ENCODE results near the gene PDHB. TPM values are rescaled to one million over a fixed set of nuclear protein-coding genes. Genes with fewer than 3 reads are reported as not detected.
A peak's percentile ranks its signal among the peaks of the same experiment; 100 is the strongest.

The PDHB gene
- total and polyA plus RNA-seq, 2 of the 13 experiments (the other 11 are each of a cell fraction or from before 2014, with no cell fraction given): 108 to 153 TPM

- TF ChIP-seq ZNF609 (CRISPR knock-in tag; IDR thresholded peaks at IDR 0.05; ENCODE audit: borderline replicate concordance): peak; percentile 93
- TF ChIP-seq AGO2 (optimal IDR thresholded peaks at IDR 0.05; ENCODE audit: low read depth, low read length): no peak
- peak; percentile 62; the same call in 1 of the 2 replicates for TF ChIP-seq ZNF205 (CRISPR knock-in tag; IDR thresholded peaks at IDR 0.05)
- no peak for TF ChIP-seq RBM39 (IDR thresholded peaks at IDR 0.05; ENCODE audit: low read depth, low read length, poor library complexity, severe bottlenecking)
- TF ChIP-seq DMAP1 (CRISPR knock-in tag; IDR thresholded peaks at IDR 0.05): peak; percentile 20; the same call in 1 of the 2 replicates
- TF ChIP-seq ZNF703 (CRISPR knock-in tag; IDR thresholded peaks at IDR 0.05; ENCODE audit: borderline replicate concordance): 0 out of 2 replicates have a peak, but pooled peaks have one; percentile 87
- no peak for TF ChIP-seq SMAD9 (CRISPR knock-in tag; IDR thresholded peaks at IDR 0.05)
- TF ChIP-seq RFXANK (CRISPR knock-in tag; IDR thresholded peaks at IDR 0.05): no peak
- TF ChIP-seq TOE1 (CRISPR knock-in tag; IDR thresholded peaks at IDR 0.05): peak; percentile 31; the same call in 1 of the 2 replicates
- TF ChIP-seq TFAP4 (IDR thresholded peaks at IDR 0.05; ENCODE audit: borderline replicate concordance, low read depth): peak; percentile 69
- peak; percentile 60; the same call in 1 of the 2 replicates for TF ChIP-seq MEF2D (CRISPR knock-in tag; IDR thresholded peaks at IDR 0.05)
- TF ChIP-seq ZNF30 (CRISPR knock-in tag; IDR thresholded peaks at IDR 0.05): no peak
- TF ChIP-seq GPN1 (CRISPR knock-in tag; IDR thresholded peaks at IDR 0.05; ENCODE audit: borderline replicate concordance): no peak
- TF ChIP-seq ZNF747 (CRISPR knock-in tag; IDR thresholded peaks at IDR 0.05; ENCODE audit: borderline replicate concordance): peak; percentile 62; the same call in 1 of the 2 replicates
- TF ChIP-seq, protein P1, sequence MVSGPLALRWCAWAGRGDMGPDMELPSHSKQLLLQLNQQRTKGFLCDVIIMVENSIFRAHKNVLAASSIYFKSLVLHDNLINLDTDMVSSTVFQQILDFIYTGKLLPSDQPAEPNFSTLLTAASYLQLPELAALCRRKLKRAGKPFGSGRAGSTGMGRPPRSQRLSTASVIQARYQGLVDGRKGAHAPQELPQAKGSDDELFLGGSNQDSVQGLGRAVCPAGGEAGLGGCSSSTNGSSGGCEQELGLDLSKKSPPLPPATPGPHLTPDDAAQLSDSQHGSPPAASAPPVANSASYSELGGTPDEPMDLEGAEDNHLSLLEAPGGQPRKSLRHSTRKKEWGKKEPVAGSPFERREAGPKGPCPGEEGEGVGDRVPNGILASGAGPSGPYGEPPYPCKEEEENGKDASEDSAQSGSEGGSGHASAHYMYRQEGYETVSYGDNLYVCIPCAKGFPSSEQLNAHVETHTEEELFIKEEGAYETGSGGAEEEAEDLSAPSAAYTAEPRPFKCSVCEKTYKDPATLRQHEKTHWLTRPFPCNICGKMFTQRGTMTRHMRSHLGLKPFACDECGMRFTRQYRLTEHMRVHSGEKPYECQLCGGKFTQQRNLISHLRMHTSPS (CRISPR knock-in tag; IDR thresholded peaks at IDR 0.05; ENCODE audit: low read depth): no peak
- peak; percentile 97 for TF ChIP-seq DNMT3B (CRISPR knock-in tag; conservative IDR thresholded peaks at IDR 0.05)
- TF ChIP-seq ARNTL (CRISPR knock-in tag; IDR thresholded peaks at IDR 0.05): peak; percentile 64; the same call in 1 of the 2 replicates
- peak; percentile 80 for TF ChIP-seq ZNF746 (CRISPR knock-in tag; IDR thresholded peaks at IDR 0.05)
These were observed 37.6 kb upstream of the PDHB start (continued) for GRCh38 chr3:58471025-58471887.

All from HepG2 (cell line).